NOMO-1 treated with dmso at 0.1 percent for 144 hours (cell line): ENCODE results near the gene CCDC177.

Experiments
- DNase-seq: peaks from one replicate; lab custom pipeline; 2025; ENCODE audit not compliant: unreplicated experiment; lab: John Stamatoyannopoulos, UW

Gene CCDC177

DNA sequence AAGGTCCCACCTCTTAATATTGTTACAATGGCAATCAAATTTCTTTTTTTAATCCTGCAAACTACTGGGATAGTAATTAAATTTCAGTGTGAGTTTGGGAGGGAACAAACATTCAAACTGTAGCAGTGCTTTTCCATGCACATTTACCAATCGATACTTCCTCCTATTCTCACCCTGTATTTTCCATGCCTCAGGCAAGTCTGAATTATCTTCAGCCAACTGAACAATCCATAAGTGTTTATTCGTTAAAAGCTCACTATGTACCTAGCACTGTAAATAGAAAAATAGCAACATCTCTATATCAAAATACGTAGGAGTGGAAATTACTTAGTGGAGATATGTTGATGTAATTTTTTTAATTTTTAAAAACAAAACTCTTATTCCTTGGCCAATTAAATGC is 43.5 kb downstream of the CCDC177 start:
- DNase-seq = no peak

DNA sequence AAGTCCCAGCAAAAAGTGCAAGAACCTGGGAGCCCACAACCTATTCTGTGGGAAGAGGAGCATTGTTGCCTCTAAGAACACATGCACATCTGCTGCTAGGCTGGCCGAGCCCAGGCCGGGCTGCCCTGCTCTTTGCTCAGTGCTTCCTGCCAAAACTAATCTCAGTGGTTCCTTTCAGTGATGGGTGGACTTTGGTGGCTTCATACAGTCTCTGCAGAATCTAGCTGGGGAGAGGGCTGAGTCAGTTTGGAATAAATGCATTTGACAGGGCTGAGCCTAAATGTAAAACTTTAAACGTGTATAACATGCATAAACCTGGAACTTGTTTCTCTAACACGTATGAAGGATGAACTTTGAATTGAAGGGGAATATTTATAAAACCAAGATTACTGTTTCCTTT is 44.6 kb downstream of the CCDC177 start:
- no peak for DNase-seq

DNA sequence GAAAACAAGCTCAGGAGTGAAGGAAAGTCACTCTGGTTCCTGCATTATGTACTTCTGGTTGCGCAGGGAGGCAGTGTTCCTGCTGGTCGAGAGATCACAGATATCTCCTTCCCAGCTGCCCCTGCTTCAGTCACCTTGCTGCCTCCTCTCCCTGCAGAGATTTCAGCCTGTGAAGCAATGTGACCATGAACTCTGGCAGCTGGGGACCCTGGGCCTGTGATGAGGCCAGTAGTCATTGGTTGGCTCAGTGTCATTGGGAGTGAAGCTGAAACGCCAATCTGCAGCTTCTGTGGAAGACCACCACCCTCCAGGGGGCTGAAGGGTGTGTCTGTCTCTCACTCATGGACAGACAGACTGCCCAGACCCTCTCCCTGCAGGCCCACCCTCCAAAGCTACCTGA is 45.1 kb downstream of the CCDC177 start:
- no peak for DNase-seq

DNA sequence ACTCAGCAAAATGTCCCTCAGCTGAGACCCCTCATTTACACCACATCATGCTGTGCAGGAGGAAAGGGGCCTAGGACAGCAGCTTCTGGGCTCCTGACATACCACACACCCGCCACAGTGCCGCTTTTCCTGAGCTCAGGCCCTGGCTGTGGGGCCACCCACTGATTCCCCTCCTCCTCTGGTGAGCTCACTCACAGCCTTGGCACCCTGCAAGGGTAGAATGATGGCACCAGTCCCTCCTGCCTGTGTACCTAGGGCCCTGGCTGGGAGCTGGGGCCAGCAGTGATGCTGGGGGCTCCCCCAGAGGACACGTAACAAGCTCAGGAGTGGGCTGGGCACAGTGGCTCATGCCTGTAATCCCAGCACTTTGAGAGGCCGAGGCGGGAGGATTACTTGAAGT is 45.7 kb downstream of the CCDC177 start:
- no peak for DNase-seq

DNA sequence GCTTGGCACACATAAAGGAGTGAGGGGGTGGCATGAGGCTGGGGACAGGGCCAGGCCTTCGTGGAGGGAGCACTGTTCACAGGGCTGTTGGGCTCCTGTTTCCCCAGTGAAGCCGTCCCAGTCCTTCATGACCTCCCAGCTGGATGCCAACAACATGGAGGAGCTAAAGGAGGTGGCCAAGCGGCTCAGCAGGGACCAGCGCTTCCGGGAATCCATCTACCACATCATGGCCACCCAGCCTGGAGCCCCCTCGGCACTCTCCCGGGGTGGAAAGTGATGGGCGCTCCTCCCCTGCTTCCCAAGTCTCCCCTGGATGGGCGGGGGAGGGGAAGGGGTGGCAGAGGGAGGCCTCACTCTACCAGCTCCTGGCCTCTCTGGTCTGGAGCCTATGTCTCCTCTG is 46.5 kb downstream of the CCDC177 start:
- no peak for DNase-seq

DNA sequence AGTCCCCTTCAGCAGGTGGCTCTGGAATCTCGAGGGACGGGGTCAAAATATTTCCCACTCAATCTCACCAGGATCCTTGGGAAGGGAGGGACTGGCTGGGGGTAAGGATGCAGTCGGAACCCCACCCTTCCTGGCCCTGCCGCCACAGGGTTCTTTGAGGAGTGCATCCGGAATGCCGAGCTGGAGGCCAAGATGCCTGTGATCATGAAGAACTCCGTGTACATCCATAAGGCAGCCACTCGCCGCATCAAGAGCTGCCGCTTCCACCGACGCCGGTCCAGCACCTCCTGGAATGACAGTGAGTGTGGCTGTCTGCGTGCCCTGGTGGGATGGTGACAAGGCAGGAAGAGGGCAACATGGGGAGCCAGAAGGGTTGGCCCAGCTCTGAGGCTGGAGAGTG is 47.0 kb downstream of the CCDC177 start:
- DNase-seq = no peak

DNA sequence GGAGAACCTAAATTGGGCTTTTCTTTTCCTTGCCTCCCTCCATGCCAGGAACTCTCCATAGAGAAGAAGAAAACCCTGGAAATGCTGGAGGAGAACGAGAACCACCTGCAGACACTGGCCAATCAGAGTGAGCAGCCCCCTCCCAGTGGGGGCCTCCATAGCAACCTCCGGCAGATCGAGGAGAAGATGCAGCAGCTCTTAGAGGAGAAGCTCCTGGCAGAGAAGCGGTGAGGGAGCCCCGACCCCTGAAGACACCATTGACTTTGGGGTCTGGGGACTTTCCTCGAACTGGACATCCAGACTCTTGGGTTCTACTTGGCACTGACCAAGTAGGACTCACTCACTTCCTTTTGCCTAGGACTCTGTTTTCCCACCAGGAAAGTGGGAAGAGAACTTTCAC is 48.8 kb downstream of the CCDC177 start:
- no peak for DNase-seq

DNA sequence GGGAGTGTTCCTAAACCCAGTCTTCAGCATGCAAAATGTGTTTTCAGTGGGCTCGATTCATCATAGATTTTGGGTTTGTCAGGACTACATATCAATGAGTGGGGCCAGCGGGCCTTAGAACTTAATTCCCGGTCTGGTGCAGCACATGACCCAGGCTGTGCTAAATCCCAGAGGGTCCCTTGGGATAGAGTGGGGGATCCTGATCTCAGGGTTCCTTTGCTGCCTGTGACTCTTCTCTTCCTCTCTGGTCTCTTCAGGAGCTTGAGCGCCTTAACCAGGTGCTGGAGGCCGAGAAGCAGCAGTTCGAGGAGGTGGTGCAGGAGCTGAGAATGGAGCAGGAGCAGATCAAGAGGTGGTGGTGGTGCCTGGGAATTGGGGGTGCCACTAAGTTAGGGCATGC is 52.6 kb downstream of the CCDC177 start:
- DNase-seq = no peak
